ENCODE results near the gene GAD2.

The GAD2 gene

DNA sequence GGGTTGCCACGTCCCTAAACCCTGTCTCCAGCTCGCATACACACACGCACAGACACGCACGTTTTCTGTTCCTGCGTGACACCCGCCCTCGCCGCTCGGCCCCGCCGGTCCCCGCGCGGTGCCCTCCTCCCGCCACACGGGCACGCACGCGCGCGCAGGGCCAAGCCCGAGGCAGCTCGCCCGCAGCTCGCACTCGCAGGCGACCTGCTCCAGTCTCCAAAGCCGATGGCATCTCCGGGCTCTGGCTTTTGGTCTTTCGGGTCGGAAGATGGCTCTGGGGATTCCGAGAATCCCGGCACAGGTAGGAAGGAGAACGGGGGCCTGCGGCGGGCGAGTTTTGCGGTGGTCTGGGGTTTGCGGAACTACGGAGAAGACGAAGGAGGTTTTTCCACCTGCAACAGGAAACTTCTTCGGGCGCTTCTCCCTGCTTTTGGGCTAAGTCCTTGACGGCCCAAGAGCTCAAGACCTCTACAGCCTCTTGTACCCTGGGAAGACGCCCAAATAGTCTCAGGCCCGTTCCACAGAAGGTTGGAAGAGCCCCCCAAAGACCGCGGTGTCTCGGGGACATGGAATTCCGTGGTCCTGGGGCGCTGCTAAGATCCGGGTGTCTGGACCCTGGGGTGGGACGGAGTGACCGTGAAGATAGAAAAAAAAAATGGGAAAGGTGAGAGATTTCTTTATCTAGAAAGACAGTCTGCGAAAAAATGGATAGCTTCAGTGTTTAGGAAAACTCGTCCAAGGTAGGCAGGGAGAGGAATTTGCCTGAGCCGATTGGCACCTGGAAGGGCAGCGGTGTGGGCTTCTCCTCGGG, at the start of gene GAD2:
Gene GAD2 (plus strand): TSS at position 190 of the 811 bp plus-strand sequence. CDS start 36 bp downstream, at position 226.
- DNase-seq (ENCODE audit: low read depth in 2 of 2) = no peak

DNA sequence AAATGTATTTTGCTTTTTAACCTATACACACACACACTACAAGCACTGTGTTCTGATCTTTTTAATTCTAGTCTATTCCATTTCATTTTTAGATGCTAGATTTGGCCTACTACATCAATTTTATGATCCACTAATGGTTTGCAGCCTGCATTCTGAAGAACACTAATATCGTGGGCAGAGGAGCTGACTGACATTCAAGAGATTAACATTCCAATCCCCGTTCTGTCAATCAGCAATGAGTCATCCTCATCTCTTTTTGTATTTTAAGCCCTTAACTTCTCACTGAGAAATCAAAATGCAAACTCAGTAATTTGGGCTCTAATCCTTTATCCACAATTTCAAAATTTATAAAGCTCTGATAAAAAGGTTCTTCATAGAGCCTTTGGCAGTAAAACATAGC, 47.1 kb upstream of the GAD2 start:
- DNase-seq (ENCODE audit: low read depth in 2 of 2) = no peak

DNA sequence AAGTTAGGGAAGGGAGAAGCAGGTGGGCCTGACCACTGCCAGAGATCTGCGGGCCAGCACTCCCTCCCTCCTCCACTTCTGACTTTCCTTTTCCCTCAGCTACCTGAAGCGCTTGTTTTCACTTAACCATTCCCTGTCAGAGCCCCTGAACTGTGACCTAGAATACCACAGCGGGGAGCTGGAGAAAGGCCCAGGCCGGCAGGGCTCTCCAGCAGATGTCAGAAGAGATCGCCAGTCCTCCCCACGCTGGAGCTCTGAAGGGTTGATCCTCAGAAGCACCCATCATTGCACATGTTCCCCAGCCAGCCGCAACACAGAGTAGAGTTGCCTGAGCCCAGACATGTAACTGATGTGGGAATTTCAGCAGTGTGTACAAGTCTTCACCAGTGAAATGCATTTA, 44.4 kb upstream of the GAD2 start:
- DNase-seq (ENCODE audit: low read depth in 2 of 2) = no peak

- DNase-seq (ENCODE audit: low read depth in 2 of 2) = no peak
Measured at GRCh38 chr10:26173837-26174236, 42.7 kb upstream of the GAD2 start.

- no peak for DNase-seq (ENCODE audit: low read depth in 2 of 2)
Measured at GRCh38 chr10:26177341-26177740, 39.2 kb upstream of the GAD2 start.

GRCh38 chr10:26194275-26194674, 22.3 kb upstream of the GAD2 start:
- no peak for DNase-seq (ENCODE audit: low read depth in 2 of 2)

GRCh38 chr10:26197248-26197647, 19.3 kb upstream of the GAD2 start:
- DNase-seq (ENCODE audit: low read depth in 2 of 2) = no peak

DNA sequence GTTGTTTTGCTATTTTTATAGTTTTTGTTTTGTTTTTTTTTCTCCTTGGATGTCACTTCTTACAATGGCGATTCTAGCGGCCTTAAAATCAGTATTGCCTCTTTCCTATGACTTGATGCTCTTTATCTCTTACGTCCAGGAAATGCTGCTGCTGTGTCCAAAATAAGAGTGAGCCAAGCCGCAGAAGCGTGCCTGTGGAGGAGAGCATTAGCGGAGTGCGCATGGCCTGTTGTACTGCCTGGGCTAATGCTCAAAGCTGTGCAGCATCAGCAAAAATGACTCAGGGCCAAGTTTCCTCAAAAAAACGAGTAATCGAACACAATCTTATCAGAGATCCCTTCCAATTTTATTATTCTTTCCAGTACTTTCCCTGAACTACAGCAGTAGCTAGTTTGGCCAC, 18.5 kb upstream of the GAD2 start:
- no peak for DNase-seq (ENCODE audit: low read depth in 2 of 2)

DNA sequence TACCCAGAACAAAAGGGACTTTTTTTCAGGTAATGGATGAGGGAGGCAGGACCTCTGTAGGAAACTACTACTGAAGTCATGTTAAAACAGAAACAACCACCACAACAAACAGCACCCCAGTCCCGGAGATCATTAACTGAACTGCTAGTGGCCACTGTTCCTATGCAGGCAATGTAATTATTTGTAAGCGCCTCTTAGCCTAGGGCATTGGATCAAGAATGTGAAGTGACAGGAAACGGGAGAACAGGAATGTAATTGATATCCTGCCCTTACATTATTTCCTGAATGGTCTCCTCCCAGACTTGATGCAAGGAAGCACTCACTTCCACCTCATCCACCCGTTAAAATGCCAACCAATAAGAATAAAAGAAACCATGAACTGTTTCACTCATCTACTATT, 16.7 kb upstream of the GAD2 start:
- no peak for DNase-seq (ENCODE audit: low read depth in 2 of 2)

GRCh38 chr10:26205223-26205622, 11.4 kb upstream of the GAD2 start:
- no peak for DNase-seq (ENCODE audit: low read depth in 2 of 2)

DNA sequence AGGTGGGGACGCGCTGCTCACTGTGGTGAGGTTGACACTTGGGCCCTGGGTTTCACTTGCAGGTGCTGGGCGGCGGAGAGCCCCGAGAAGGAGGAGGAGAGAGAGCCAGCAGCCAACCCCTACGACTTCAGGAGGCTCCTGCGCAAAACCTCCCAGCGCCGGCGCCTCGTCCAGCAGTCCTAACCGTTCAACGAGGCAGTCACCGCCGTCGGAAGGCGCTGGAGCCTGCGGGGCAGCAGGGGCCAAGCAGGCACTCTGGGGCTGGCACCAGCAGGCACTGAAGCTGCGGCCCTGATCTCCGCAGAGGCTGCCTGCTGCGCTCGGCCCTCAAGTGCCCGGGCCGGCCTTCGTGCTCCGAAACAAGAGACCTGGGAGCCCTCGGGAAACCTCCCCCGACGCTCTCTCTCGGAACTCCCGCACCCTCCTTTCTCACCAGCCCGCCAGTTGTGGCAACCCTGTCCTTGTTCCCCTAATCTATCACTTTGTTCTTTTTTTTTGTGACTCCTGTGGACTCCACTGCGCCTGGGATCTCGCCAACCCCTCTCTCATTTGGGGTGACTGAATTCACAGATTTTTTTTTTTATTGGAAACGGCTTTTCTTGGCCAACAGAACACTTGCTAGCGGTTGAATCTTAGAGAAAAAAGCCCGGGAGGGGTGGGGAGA, 4.7 kb upstream of the GAD2 start:
- DNase-seq (ENCODE audit: low read depth in 2 of 2) = no peak

- DNase-seq (ENCODE audit: low read depth in 2 of 2) = no peak
Measured at GRCh38 chr10:26212511-26212910, 4.1 kb upstream of the GAD2 start.

DNA sequence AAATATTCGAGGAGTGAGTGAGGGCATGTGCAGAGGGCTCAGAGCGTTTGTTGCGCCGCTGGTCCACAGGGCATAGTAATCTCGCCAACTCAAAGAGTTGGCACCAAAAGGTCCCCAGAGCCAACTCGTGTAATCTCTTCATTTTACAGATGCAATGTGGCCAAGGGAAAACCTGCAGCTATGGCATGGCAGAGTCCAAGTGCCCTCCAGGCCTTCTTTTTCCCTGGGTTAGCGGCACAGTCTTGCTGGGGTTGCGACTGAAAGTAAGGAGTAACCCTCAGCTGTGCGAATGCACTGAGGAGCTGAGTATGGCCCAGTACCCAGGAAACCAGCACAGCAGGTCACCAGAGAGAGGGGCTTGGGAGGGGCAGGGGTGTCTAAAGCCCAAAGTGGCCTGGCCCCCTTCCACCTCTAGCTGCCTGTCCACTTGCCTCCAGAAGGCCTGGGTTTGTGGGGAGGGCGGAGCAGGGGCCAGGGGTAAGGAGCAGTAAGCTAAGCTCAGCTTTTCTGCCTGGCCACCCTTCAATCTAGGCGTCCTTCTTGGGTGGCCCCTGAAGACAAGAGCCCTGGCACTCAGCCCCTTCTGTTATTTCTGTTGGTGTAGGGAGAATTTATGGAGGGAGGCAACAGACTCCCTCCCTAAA, 3.3 kb upstream of the GAD2 start:
- DNase-seq (ENCODE audit: low read depth in 2 of 2) = no peak

GRCh38 chr10:26214004-26214403, 2.6 kb upstream of the GAD2 start:
- DNase-seq (ENCODE audit: low read depth in 2 of 2) = no peak

DNA sequence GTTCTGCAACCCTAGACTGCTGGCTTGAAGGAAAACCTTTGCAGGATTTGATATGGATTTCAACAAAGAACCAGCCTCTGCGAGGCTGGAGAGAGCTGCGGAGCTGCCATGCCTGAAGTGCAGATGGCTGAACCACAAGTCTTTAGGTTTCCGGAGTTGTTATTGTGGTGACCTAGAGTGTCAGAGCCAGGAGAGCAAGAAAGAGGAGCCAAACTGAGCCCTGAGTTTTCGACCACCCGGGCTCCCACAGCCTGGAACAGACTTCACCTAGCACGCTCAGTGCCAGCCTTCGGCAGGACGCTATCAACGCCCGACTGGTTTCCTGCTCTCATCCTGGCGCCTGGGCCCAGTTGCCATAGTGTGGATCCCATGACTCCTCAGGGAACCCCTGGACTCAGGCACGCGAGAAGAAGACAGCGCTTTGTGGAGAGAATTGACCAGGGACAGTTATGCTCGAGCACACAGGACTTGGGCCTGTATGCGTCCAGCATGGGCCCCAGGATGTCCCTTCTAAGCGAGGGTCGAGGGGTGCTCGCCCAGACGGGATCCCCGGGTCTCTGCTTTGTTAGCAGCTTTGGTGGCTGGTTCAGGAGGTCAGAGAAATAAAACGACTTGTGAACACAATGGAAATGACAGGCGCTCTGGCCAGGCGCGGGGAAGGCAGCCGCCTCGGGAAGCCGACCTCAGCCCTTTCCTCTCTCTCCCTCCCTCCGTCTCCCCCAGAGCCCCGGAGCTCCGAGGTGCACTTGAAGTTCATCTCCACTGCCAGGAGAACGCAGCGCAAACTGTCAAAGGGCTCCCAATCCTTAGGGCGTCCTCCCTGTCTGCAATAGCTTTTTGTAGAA, 1.8 kb upstream of the GAD2 start:
- no peak for DNase-seq (ENCODE audit: low read depth in 2 of 2)

- no peak for DNase-seq (ENCODE audit: low read depth in 2 of 2)
Measured at GRCh38 chr10:26215396-26215934, 1.1 kb upstream of the GAD2 start.

DNA sequence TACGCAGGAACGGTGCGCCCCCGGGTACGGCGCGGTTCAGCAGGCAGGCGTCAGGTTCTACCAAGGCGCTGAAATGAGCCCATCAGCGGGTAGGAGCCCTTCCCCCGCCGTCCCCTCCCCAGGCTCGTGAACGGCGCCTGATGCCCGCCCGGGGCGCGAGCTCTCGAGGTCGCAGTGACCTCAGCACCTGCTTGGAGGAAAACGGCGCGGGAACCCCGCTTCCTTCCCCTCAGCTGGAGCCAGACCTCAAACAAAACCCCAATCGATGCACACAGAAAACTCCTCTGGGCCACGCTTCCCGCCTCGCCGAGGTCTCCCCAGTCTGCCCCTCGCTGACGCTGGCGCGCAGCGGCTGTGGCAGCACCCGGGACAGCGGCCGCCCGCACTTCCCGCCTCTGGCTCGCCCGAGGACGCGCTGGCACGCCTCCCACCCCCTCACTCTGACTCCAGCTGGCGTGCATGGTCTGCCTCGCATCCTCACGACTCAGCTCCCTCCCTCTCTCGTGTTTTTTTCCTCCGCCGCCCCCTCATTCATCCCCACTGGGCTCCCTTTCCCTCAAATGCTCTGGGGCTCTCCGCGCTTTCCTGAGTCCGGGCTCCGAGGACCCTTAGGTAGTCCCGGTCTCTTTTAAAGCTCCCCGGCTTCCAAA, 514 bp upstream of the GAD2 start:
- DNase-seq (ENCODE audit: low read depth in 2 of 2) = peak; percentile 15 to 35

GRCh38 chr10:26217396-26218086, 967 bp downstream of the GAD2 start:
- no peak for DNase-seq (ENCODE audit: low read depth in 2 of 2)

GRCh38 chr10:26219676-26220075, 3.1 kb downstream of the GAD2 start:
- DNase-seq (ENCODE audit: low read depth in 2 of 2) = no peak

- no peak for DNase-seq (ENCODE audit: low read depth in 2 of 2)
Measured at GRCh38 chr10:26220901-26221300, 4.3 kb downstream of the GAD2 start.

DNA sequence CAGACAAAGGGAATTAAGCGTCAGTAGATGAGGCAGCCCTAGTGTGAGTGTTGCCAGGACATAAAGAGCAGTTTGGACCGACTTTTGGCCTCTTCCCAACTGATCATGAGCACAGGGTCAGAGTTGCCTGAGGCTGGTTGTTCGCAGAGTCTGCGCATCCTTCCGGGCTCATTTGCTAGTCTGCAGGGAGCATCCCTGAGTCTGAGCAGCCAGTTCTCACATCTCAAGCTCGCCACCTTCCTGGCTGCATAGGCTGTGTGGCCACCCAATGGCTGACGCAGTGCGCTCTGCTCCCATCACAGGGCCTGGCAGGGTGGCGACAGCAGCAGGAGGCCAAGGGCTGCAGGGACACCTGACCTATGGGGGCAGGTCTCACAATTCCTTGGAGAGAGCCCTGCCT, 5.0 kb downstream of the GAD2 start:
- DNase-seq (ENCODE audit: low read depth in 2 of 2) = no peak

Measured in stimulated activated CD4-positive, alpha-beta T cell treated with anti-CD3 and anti-CD28 coated beads, Interleukin-15, amount 100 ng/mL, for 48 hours (primary cell).